SK-N-MC (cell line): ENCODE data around the gene CBY3.

Experiments
- EZH2 ChIP-seq: fragments of 200-600 bp; sonication (generic); IDR thresholded peaks from one replicate; pipeline ENCODE4 v1.6.1; 2017; ENCODE audit warnings: antibody characterized with exemption
- FOXP2 ChIP-seq: optimal IDR thresholded peaks from 2 replicates; pipeline ENCODE3; 2011; ENCODE audit warnings: mild to moderate bottlenecking, moderate library complexity; ENCODE audit not compliant: insufficient read depth; ENCODE audit errors: extremely low read length, control extremely low read depth
- POLR2AphosphoS5 ChIP-seq: IDR thresholded peaks from 2 replicates; pipeline ENCODE4 v1.6.1; 2012; ENCODE audit warnings: mild to moderate bottlenecking, low read depth, low read length, borderline replicate concordance

GRCh38 chr5:179730356-179730755 is 49.5 kb upstream of the CBY3 start:
- TF ChIP-seq EZH2 (no peak), POLR2AphosphoS5 (no peak), FOXP2 (no peak)
